OCI-LY1 (cell line): ENCODE measurements around the gene IFI16.

Source experiments
- H2AFZ ChIP-seq: fragments of 200-600 bp; sonication (generic), shearing (Covaris generic); 2 replicates; pipeline ENCODE4 v1.6.0; 2014; ENCODE audit warnings: antibody characterized with exemption, mild to moderate bottlenecking, low read length
- H3F3A ChIP-seq: fragments of 200-600 bp; sonication (generic), shearing (Covaris generic); 2 replicates; pipeline ENCODE4 v1.6.0; 2014; ENCODE audit warnings: mild to moderate bottlenecking, antibody characterized with exemption, low read length, moderate library complexity; ENCODE audit not compliant: insufficient read depth
- H3K27ac ChIP-seq: fragments of 200-600 bp; sonication (generic); 2 replicates; pipeline ENCODE4 v1.5.1; 2014; ENCODE audit warnings: low read length, mixed run types, mild to moderate bottlenecking, low read depth; ENCODE audit not compliant: poor library complexity, severe bottlenecking
- H3K27me3 ChIP-seq: fragments of 200-600 bp; sonication (generic); 2 replicates; pipeline ENCODE4 v1.6.0; 2014; ENCODE audit warnings: antibody characterized with exemption, mild to moderate bottlenecking, low read length, moderate library complexity; ENCODE audit not compliant: insufficient read depth
- H3K36me3 ChIP-seq: fragments of 200-600 bp; sonication (generic); 2 replicates; pipeline ENCODE4 v1.6.1; 2014; ENCODE audit warnings: mild to moderate bottlenecking, antibody characterized with exemption, low read length, moderate library complexity, mixed read lengths; ENCODE audit not compliant: insufficient read depth
- H3K4me1 ChIP-seq: fragments of 200-600 bp; sonication (generic); 2 replicates; pipeline ENCODE4 v1.5.1; 2014; ENCODE audit warnings: mild to moderate bottlenecking, low read length, moderate library complexity; ENCODE audit not compliant: insufficient read depth, severe bottlenecking
- H3K4me2 ChIP-seq: fragments of 200-600 bp; sonication (generic), shearing (Covaris generic); 2 replicates; pipeline ENCODE4 v1.6.1; 2014; ENCODE audit warnings: low read length
- H3K4me3 ChIP-seq: fragments of 200-600 bp; sonication (generic); 2 replicates; pipeline ENCODE4 v1.5.1; 2014; ENCODE audit warnings: low read length, low read depth, mild to moderate bottlenecking, mixed read lengths; ENCODE audit not compliant: poor library complexity, severe bottlenecking
- H3K79me2 ChIP-seq: fragments of 200-600 bp; shearing (Covaris generic); 2 replicates; pipeline ENCODE4 v1.6.1; 2016; ENCODE audit warnings: mixed run types, low read length, mixed read lengths; ENCODE audit not compliant: insufficient read depth
- H3K9ac ChIP-seq: fragments of 200-600 bp; sonication (generic), shearing (Covaris generic); 2 replicates; pipeline ENCODE4 v1.6.1; 2014; ENCODE audit warnings: mild to moderate bottlenecking, low read length, mixed read lengths
- H3K9me2 ChIP-seq: fragments of 200-600 bp; sonication (generic), shearing (Covaris generic); 2 replicates; pipeline ENCODE4 v1.6.1; 2014; ENCODE audit warnings: low read depth, mild to moderate bottlenecking, low read length, mixed read lengths
- H3K9me3 ChIP-seq: fragments of 200-600 bp; shearing (Covaris generic); 2 replicates; pipeline ENCODE4 v1.6.1; 2014; ENCODE audit warnings: low read length, mixed read lengths
- H4K20me1 ChIP-seq: fragments of 200-600 bp; sonication (generic), shearing (Covaris generic); 2 replicates; pipeline ENCODE4 v1.6.0; 2016; ENCODE audit warnings: mild to moderate bottlenecking, low read length; ENCODE audit not compliant: insufficient read depth
- CTCF ChIP-seq: fragments of 200-600 bp; sonication (generic), shearing (Covaris generic); IDR thresholded peaks from 2 replicates; pipeline ENCODE4 v1.5.1; 2017; ENCODE audit warnings: mild to moderate bottlenecking, antibody characterized with exemption, low read length, moderate library complexity, mixed read lengths
- EZH2 ChIP-seq: fragments of 200-600 bp; sonication (generic), shearing (Covaris generic); IDR thresholded peaks from 2 replicates; pipeline ENCODE4 v1.8.0; 2017; ENCODE audit warnings: borderline replicate concordance, mixed run types, mild to moderate bottlenecking, antibody characterized with exemption, low read length, moderate library complexity, mixed read lengths

The IFI16 gene

DNA sequence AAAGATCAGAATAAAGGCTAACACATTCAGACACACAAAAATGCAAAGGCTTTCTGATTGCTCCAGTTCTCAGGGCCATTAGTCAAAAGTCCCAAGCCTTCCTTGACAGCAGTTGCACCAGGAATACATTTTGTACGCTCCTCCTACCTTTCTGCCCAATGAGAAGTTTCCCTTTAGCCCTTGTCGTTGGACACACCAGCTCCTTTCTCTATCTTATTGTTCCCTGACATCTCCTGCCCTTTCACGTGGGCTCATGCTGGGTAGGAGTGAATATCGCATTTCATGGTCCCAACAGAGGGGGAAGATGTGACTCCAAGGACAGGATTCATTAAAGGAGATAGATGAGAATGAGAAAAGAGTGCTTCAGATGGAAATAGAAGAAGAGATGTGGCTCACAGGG is 33.5 kb upstream of the IFI16 start:
- Histone ChIP-seq H3K4me1 (no peaks in the 10 kb centered on the region), H3K9me3 (no peaks in the 10 kb centered on the region), H3K36me3 (no peaks in the 10 kb centered on the region), H3K4me2 (no peak overlapping the region), H3K79me2 (no peaks in the 10 kb centered on the region), H3K4me3 (no peak overlapping the region), H3K9ac (no peak overlapping the region), H4K20me1 (no peaks in the 10 kb centered on the region), H3K27me3 (no peaks in the 10 kb centered on the region), H3F3A (no peaks in the 10 kb centered on the region), H3K27ac (no peak overlapping the region), H3K9me2 (no peaks in the 10 kb centered on the region), H2AFZ (no peak overlapping the region)
- no peak for TF ChIP-seq EZH2
- no peak for TF ChIP-seq CTCF

GRCh38 chr1:158978730-158979129 is 31.0 kb upstream of the IFI16 start:
- Histone ChIP-seq H3K4me2 (no peak overlapping the region), H3K36me3 (no peaks in the 10 kb centered on the region), H3F3A (no peaks in the 10 kb centered on the region), H3K27ac (no peak overlapping the region), H4K20me1 (no peaks in the 10 kb centered on the region), H2AFZ (no peak overlapping the region), H3K27me3 (no peaks in the 10 kb centered on the region), H3K4me1 (no peaks in the 10 kb centered on the region), H3K9me3 (no peaks in the 10 kb centered on the region), H3K9me2 (no peaks in the 10 kb centered on the region), H3K9ac (no peak overlapping the region), H3K4me3 (no peak overlapping the region), H3K79me2 (no peaks in the 10 kb centered on the region)
- no peak for TF ChIP-seq EZH2
- TF ChIP-seq CTCF: no peak

GRCh38 chr1:158979229-158979628 is 30.5 kb upstream of the IFI16 start:
- Histone ChIP-seq H3K27ac (no peak overlapping the region), H2AFZ (no peak overlapping the region), H3K9me3 (no peaks in the 10 kb centered on the region), H3K36me3 (no peaks in the 10 kb centered on the region), H3F3A (no peaks in the 10 kb centered on the region), H3K4me1 (no peaks in the 10 kb centered on the region), H3K9ac (no peak overlapping the region), H3K4me3 (no peak overlapping the region), H4K20me1 (no peaks in the 10 kb centered on the region), H3K4me2 (no peak overlapping the region), H3K27me3 (no peaks in the 10 kb centered on the region), H3K79me2 (no peaks in the 10 kb centered on the region), H3K9me2 (no peaks in the 10 kb centered on the region)
- no peak for TF ChIP-seq EZH2
- no peak for TF ChIP-seq CTCF
